Ovary (tissue), 9 donors: ENCODE results near the gene CDK6. TPM values are rescaled to one million over a fixed set of nuclear protein-coding genes. Genes with fewer than 3 reads are reported as not detected.

Source experiments
- DNase-seq, 5 donors: peaks; one replicate each; pipeline ENCODE4 v3.0.0-alpha.2; 2019 to 2020
- H3K27ac ChIP-seq, 2 donors: fragments of 200-600 bp; one replicate each; pipeline versions ENCODE4 v1.5.1 to v1.8.0; 2019 to 2022
- H3K27me3 ChIP-seq: fragments of 200-600 bp; one replicate; pipeline ENCODE4 v1.8.0; 2022
- H3K36me3 ChIP-seq: fragments of 200-600 bp; sonication (generic); one replicate; pipeline ENCODE4 v1.5.1; 2019
- H3K4me1 ChIP-seq: one replicate; pipeline ENCODE4 v1.8.1; 2013; ENCODE audit warnings: mild to moderate bottlenecking, moderate library complexity; ENCODE audit not compliant: insufficient read depth
- H3K4me3 ChIP-seq: fragments of 200-600 bp; sonication (generic); one replicate; pipeline ENCODE4 v1.5.1; 2017
- H3K9me3 ChIP-seq, 2 donors: fragments of 200-600 bp in 1 of 2; sonication (generic) in 1 of 2; one replicate each; pipeline versions ENCODE4 v1.5.1 to v1.8.1; 2013 to 2019; ENCODE audit warnings: mild to moderate bottlenecking in 1 of 2, moderate library complexity in 1 of 2
- EP300 ChIP-seq: sonication (generic); formaldehyde crosslinking; IDR thresholded peaks from one replicate; pipeline ENCODE4 v1.6.1; 2017; ENCODE audit warnings: antibody characterized with exemption
- POLR2A ChIP-seq: fragments of 450-650 bp; IDR thresholded peaks from one replicate; pipeline ENCODE4 v1.6.1; 2017; ENCODE audit warnings: antibody characterized with exemption, mild to moderate bottlenecking, moderate library complexity
- WGBS, 3 donors: extraction: QIAGEN DNeasy Blood & Tissue Kit in 1 of 3; methylation state at CpG; one replicate each; pipeline versions ENCODE4 v1.1.5 to v1.1.7; 2013 to 2017; 5-methylcytosine and 5-hydroxymethylcytosine counted together
- intact Hi-C, 4 donors: fragments of 100-400 bp; cut with DNase I; formaldehyde crosslinking; loops; one replicate each; pipeline versions ENCODE4 v1.11.0 to v1.15.1; 2022 to 2023
- polyA plus RNA-seq, 2 donors: library from polyadenylated mRNA; stranded (reverse); fragments of 200-250 nt in 1 of 2; fragments of 350-450 nt in 1 of 2; fragmentation: Illumina TruSeq in 1 of 2; extraction: RNeasy Lipid Tissue Mini Kit (QIAGEN cat#74804) in 1 of 2; gene quantifications; one replicate each; pipeline ENCODE4 v1.2.3, GENCODE V29; 2013 to 2014
- total RNA-seq, 7 donors: library from RNA; depleted of rRNA in 2 of 7; stranded (reverse); fragments of >200 nt in 2 of 7; fragmentation: NEBNext Ultra II Directional in 3 of 7; extraction: Animal tissue kit (Norgen Biotek cat#: 25700) in 3 of 7; gene quantifications; one replicate each; pipeline versions ENCODE4 v1.1.0 to v1.2.4, GENCODE V29; 2016 to 2023
- TF ChIP-seq, protein P1 (sequence below), 3 donors: fragments of 450-650 bp in 2 of 3; fragments of 200-600 bp in 1 of 3; IDR thresholded peaks; one replicate each; pipeline versions ENCODE4 v1.5.1 to v1.8.0; 2016 to 2022; ENCODE audit warnings: antibody characterized with exemption in 3 of 3, mild to moderate bottlenecking in 1 of 3
- donor health status: DM: no; HTN: no; CAD: no; lungs with moderate emphysema.
- donor health status: DM: no; HTN: no; CAD: no.
- donor health status: Bipolar disorder and iron deficiency.
- donor health status: DM: yes; HTN: yes; CAD: no.
- donor health status: DM: no; HTN: no; CAD: no.
- donor health status: DM: yes; HTN: yes; CAD: no.

Gene CDK6
- total and polyA plus RNA-seq, 9 donors: 1.8 to 20.4 (median 11.2) TPM

DNA sequence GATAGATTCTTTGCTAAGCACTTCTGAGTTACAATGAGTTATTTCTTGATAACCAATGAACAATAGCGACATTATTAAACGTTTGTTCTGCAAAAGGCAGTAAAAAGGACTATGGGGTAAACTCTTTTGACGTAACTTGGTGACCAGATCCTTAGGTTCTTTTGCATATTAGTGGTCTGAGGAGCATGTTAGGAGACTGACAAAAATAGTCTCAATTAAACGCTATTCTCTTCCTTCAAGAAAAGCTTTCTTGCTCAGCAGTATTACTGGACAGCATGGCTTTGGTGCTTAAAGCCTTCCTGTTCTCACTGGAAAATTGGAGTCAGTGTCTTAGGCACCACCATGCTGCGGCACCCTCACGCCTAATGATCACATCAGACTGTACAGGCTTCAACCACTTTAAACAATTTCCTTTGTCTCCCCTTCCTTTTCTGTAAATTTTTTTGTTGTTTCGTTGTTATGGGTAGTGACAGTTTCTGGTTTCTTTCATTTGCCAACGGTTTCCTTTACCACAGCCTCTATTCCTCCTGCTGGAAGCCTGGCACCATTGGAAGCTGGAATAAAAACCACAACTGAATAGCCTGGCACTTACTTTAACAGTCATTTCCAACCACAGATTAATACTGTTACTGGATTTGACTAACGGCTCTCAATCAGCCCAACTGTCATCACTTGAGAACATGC lies 197.0 kb downstream of the CDK6 start:
- no peaks in the 10 kb centered on the region for H3K4me1 ChIP-seq
- no peak for DNase-seq
- TF ChIP-seq EP300 (no peak), POLR2A (no peak)
- TF ChIP-seq, protein P1, sequence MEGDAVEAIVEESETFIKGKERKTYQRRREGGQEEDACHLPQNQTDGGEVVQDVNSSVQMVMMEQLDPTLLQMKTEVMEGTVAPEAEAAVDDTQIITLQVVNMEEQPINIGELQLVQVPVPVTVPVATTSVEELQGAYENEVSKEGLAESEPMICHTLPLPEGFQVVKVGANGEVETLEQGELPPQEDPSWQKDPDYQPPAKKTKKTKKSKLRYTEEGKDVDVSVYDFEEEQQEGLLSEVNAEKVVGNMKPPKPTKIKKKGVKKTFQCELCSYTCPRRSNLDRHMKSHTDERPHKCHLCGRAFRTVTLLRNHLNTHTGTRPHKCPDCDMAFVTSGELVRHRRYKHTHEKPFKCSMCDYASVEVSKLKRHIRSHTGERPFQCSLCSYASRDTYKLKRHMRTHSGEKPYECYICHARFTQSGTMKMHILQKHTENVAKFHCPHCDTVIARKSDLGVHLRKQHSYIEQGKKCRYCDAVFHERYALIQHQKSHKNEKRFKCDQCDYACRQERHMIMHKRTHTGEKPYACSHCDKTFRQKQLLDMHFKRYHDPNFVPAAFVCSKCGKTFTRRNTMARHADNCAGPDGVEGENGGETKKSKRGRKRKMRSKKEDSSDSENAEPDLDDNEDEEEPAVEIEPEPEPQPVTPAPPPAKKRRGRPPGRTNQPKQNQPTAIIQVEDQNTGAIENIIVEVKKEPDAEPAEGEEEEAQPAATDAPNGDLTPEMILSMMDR (IDR thresholded peaks at IDR 0.05): no peak
- H3K36me3 ChIP-seq: no peaks in the 10 kb centered on the region
- intact Hi-C loops: no loop called here
- no peaks in the 10 kb centered on the region for H3K27me3 ChIP-seq
- 90 to 93% (median 90%) methylated on average over 9 of the region's 9 CpGs for WGBS, 3 donors
- H3K9me3 ChIP-seq: no peaks in the 10 kb centered on the region
- H3K27ac ChIP-seq: no peak overlapping the region
- H3K4me3 ChIP-seq: no peak overlapping the region

DNA sequence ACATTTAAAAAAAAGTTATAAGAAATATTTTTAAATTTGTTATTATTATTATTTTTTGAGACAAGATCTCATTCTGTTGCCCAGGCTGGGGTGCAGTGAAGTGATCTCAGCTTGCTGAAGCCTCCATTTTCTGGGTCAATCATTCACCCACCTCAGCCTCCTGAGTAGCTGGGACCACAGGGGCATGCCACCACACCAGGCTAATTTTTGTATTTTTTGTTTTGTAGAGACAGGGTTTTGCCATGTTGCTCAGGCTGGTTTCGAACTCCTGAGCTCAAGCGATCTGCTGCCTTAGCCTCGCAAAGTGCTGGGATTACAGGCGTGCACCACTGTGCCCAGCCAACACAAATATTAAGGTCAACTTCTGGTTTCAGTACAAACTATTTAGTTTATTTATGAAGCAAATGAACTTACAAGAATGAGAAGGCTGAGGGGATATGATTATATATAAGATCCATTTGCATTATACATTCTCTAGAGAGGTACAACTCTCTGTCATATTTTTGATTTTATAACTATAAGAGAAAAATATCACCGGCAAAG lies 200.3 kb downstream of the CDK6 start:
- Histone ChIP-seq H3K27ac (no peak overlapping the region), H3K36me3 (no peaks in the 10 kb centered on the region), H3K9me3 (no peaks in the 10 kb centered on the region), H3K4me3 (no peak overlapping the region), H3K4me1 (no peaks in the 10 kb centered on the region), H3K27me3 (no peaks in the 10 kb centered on the region)
- no peak for DNase-seq
- TF ChIP-seq, protein P1 (IDR thresholded peaks at IDR 0.05): no peak
- TF ChIP-seq POLR2A (no peak), EP300 (no peak)
- WGBS, 3 donors: 90 to 92% (median 90%) methylated on average over 5 of the region's 5 CpGs
- intact Hi-C loops: no loop called here

GRCh38 chr7:92635538-92635937 lies 200.8 kb downstream of the CDK6 start:
- no peaks in the 10 kb centered on the region for H3K4me1 ChIP-seq
- no peaks in the 10 kb centered on the region for H3K9me3 ChIP-seq
- H3K27ac ChIP-seq: no peak overlapping the region
- WGBS, 3 donors: 76 to 80% (median 77%) methylated on average over 4 of the region's 4 CpGs
- no peak overlapping the region for H3K4me3 ChIP-seq
- no peaks in the 10 kb centered on the region for H3K36me3 ChIP-seq
- TF ChIP-seq, protein P1 (IDR thresholded peaks at IDR 0.05): no peak
- TF ChIP-seq EP300 (no peak), POLR2A (no peak)
- H3K27me3 ChIP-seq: no peaks in the 10 kb centered on the region
- DNase-seq: no peak
- intact Hi-C loops: no loop called here

DNA sequence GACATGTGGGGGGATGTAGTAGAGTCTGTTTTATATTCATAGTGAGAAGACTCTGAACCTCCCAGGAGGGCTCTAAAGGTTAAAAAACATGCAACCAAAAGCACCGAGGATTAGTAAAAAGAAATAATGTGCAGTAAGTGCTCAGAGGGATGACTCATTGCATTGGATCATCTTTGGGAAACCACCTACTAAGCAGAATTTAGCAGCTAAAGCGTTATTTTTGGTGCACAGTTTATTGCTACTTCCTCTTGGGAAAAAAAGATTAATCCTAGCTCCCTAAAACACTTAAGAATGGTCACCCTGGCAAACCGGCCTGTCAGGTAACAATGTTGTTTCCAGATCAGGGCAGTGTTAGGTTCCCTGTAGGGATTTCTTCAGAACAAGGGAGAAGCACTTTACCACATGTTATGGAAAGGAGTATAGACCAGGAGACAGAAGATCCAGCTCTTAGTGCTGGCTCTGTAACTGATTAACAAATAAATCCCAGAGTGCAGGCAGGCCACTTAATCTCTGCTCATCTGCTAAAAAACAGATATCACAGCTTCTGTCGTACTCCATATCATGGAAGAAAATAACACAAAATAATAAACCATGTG lies 201.4 kb downstream of the CDK6 start:
- Histone ChIP-seq H3K4me3 (no peak overlapping the region), H3K36me3 (no peaks in the 10 kb centered on the region)
- intact Hi-C loops: no loop called here

More for the DNA sequence above, 201.4 kb downstream of the CDK6 start:
- 38 to 48% (median 47%) methylated on average over 4 of the region's 4 CpGs for WGBS, 3 donors
- Histone ChIP-seq H3K9me3 (no peaks in the 10 kb centered on the region), H3K27ac (no peak overlapping the region), H3K4me1 (no peaks in the 10 kb centered on the region), H3K27me3 (no peaks in the 10 kb centered on the region)
- TF ChIP-seq EP300 (no peak), POLR2A (no peak)
- TF ChIP-seq, protein P1 (IDR thresholded peaks at IDR 0.05): no peak
- DNase-seq: no peak
